ENCODE results near the gene SHQ1.

The SHQ1 gene

DNA sequence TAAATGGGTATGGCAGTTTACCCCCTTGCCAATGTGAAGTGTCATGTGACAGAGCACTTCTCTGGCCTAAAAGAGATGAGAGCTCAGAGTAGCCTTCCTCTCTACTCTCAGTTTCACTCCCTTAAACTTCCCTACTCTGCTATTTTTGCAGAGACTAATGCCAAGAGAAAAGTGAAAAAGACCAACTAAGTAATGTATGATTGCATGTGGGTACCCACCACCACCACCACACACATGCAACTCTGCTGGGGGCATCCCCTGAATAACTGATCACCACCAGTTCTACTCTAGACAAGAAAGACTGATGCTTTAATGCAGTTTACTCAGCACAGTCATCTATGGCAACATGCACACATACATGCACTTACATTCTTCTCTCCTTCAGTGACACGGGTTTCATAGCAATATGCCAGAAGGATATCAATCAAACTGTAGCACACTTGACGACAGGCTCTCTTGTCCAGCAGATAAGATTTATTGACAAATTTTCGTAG is 31.3 kb downstream of the SHQ1 start:
- no peak for DNase-seq (ENCODE audit: low read depth)
- TF ChIP-seq, protein P1, sequence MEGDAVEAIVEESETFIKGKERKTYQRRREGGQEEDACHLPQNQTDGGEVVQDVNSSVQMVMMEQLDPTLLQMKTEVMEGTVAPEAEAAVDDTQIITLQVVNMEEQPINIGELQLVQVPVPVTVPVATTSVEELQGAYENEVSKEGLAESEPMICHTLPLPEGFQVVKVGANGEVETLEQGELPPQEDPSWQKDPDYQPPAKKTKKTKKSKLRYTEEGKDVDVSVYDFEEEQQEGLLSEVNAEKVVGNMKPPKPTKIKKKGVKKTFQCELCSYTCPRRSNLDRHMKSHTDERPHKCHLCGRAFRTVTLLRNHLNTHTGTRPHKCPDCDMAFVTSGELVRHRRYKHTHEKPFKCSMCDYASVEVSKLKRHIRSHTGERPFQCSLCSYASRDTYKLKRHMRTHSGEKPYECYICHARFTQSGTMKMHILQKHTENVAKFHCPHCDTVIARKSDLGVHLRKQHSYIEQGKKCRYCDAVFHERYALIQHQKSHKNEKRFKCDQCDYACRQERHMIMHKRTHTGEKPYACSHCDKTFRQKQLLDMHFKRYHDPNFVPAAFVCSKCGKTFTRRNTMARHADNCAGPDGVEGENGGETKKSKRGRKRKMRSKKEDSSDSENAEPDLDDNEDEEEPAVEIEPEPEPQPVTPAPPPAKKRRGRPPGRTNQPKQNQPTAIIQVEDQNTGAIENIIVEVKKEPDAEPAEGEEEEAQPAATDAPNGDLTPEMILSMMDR (IDR thresholded peaks at IDR 0.05; ENCODE audit: low read length, missing control alignments): no peak
- H3K4me3 ChIP-seq (replicated peaks; ENCODE audit: low read depth, low read length): no peak overlapping the region

DNA sequence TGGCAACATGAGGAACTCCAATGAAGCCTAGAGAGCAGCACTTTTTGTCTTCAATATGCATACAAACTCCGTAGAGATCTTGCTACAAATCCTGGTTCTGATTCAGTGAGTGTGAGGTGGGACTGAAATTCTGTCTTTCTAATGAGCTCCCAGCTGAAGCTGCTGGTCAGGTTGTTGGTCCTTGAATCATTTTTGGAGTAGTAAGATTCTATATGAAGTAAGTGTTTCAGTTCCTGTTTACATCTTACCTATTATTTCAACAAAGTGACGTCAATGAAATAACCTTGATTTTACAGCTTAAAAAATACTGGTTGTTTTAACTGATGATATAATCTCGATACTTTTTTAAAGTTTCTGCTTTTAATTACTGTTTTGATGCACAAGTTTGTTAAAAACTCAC is 33.9 kb downstream of the SHQ1 start:
- TF ChIP-seq, protein P1 (IDR thresholded peaks at IDR 0.05; ENCODE audit: low read length, missing control alignments): no peak
- DNase-seq (ENCODE audit: low read depth): no peak

DNA sequence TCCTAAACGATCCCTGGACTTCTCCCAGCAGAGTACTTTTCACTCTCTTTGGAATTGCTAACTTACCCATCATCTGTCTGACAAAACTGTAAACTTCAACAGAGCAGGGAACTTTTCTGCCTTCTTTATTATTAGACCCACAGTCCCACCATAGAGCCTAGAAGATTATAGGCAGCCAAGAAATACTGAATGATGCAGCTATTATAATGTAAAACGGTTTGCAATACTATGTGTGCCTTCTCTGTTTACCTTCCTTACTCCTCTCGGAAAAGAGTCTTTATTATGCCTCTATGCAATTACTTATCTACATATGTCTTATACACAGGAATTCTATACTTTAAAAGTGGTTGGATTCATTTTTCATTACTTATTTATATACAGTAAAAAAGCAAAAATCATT is 36.0 kb downstream of the SHQ1 start:
- TF ChIP-seq, protein P1 (IDR thresholded peaks at IDR 0.05; ENCODE audit: low read length, missing control alignments): no peak
- DNase-seq (ENCODE audit: low read depth): no peak
- H3K4me3 ChIP-seq (replicated peaks; ENCODE audit: low read depth, low read length): no peak overlapping the region

More for the DNA sequence above, 33.9 kb downstream of the SHQ1 start:
- no peak overlapping the region for H3K4me3 ChIP-seq (replicated peaks; ENCODE audit: low read depth, low read length)

DNA sequence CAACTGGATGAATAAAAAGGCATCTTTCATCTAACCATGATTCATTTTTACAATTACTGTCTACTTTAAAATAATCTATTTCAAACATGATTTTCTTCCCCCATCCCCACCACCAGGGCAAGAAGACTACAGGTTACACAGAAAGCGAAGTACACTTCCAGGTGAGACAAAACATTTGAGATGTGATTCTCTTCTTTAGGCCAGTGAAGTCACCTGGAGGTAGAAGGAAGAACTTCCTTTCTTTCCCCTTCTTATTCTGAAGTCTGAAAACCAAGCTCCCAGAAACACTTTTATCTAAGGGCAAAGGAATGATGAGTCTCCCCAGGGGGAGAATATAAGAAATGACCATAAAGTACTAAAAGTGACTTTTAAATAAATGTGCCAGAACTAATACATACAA is 36.7 kb downstream of the SHQ1 start:
- TF ChIP-seq, protein P1 (IDR thresholded peaks at IDR 0.05; ENCODE audit: low read length, missing control alignments): no peak

DNA sequence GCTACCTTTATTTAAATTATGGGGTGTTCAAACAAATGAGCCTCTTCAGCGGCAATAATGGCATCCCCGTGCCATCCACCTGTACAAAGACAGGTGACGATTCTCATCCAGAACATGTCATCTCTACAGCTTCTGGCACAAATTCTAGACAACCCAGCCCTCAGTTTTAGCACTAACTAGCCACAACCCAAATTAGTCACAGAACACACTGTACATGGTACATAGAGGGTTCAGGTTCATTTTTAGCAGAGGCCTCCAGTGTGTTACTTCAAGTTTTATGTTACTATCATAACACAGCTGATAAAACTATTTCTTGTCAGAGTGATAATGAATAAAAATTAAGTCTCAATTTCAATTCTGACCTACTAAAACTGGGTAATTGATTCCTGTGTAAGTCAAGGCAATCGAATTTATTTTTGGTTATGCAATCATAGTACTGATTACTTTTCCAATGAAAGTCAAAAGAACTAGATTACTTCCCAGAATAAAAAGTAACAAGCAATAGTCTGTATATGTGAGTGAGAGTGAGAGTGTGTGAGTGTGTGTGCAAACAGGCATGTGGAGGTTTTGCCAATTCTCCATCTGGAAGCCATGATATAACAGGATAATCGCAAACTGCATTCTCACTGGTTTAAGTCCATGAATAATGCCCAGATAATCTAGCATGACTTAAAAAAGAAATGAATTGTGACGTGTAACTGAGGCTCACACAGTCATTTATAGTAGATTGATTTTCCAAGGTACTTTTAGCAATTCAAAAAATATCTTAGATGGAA is 37.4 kb downstream of the SHQ1 start:
- TF ChIP-seq, protein P1 (IDR thresholded peaks at IDR 0.05; ENCODE audit: low read length, missing control alignments): no peak
- no peak overlapping the region for H3K4me3 ChIP-seq (replicated peaks; ENCODE audit: low read depth, low read length)
- no peak for DNase-seq (ENCODE audit: low read depth)

More for the DNA sequence above, 36.7 kb downstream of the SHQ1 start:
- no peak overlapping the region for H3K4me3 ChIP-seq (replicated peaks; ENCODE audit: low read depth, low read length)
- DNase-seq (ENCODE audit: low read depth): no peak

DNA sequence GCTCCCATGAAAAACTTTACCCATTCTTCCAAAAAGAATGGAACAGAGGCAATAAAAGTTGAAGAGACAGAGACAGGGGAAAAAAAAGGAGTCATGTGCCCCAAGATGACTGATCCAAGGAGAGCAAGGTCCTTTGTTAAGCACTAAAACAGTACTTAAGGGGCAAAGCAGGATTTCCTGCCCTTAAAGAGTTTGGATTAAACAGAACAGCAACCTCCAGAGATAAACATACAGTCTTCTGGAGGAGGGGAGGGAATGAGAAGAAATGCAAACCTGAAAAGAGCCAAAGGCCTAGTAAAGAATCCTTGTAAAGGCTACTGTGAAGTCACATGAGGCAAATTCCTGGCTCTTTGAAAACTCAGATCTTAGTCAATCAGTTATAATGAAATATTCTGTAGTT is 38.2 kb downstream of the SHQ1 start:
- TF ChIP-seq, protein P1 (IDR thresholded peaks at IDR 0.05; ENCODE audit: low read length, missing control alignments): no peak
- no peak for DNase-seq (ENCODE audit: low read depth)
- H3K4me3 ChIP-seq (replicated peaks; ENCODE audit: low read depth, low read length): no peak overlapping the region

DNA sequence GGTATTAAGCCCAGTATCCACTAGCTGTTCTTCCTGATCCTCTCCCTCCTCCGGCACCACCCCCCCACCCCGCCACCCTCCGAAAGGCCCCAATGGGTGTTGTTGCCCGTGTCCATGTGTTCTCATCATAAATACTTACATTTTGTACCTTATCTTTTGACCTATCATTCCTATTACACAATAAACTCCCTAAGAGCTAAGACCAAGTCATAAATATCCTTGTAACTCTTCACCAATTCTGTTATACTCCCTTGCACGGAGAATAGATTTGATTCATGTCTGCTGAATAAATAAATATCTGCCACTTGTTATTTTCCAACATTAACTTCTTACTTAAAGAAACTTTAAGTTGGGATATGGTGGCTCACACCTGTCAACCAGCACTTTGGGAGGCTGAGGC is 43.9 kb downstream of the SHQ1 start:
- TF ChIP-seq, protein P1 (IDR thresholded peaks at IDR 0.05; ENCODE audit: low read length, missing control alignments): no peak
- H3K4me3 ChIP-seq (replicated peaks; ENCODE audit: low read depth, low read length): no peak overlapping the region
- DNase-seq (ENCODE audit: low read depth): no peak

Measured in fibroblast of pulmonary artery (primary cell).